A549 (cell line): ENCODE data around the gene SKIL. TPM values are rescaled to one million over a fixed set of nuclear protein-coding genes. Genes with fewer than 3 reads are reported as not detected.

Experiments used
- ATAC-seq, 2 experiments: fragments of 200-7000 bp in 1 of 2; fragments of >200 bp in 1 of 2; cut with Nextera tagmentation in 1 of 2; cut with Tn5 transposase in 1 of 2; 3 replicates each; pipeline versions ENCODE4 v1.8.0 to v1.9.1; 2018 to 2020; ENCODE audit warnings: mild to moderate bottlenecking in 1 of 2, moderate library complexity in 1 of 2
- CTCF ChIA-PET: fragments of 300-600 bp; sonication (Branson Sonifier 250); formaldehyde crosslinking; extraction: SDS; loops from one replicate; lab custom pipeline; 2021; ENCODE audit warnings: antibody characterized with exemption, inconsistent platforms; lab: Yijun Ruan, JAX
- POLR2A ChIA-PET: fragments of 350-600 bp; formaldehyde crosslinking; extraction: SDS; loops from one replicate; lab custom pipeline; 2021; ENCODE audit warnings: antibody characterized with exemption, inconsistent platforms; lab: Yijun Ruan, JAX
- DNase-seq, 2 experiments: peaks; one replicate each; pipeline versions ENCODE4 v3.0.0 to v3.0.0-alpha.2; 2011 to 2016; ENCODE audit warnings: low read depth in 1 of 2, low spot score in 1 of 2
- FAIRE-seq: peaks from 2 replicates; lab custom pipeline; 2011; peaks lifted over from hg19 to GRCh38; lab: Jason Lieb, UNC
- H3K27ac ChIP-seq, 2 experiments: fragments of >200 bp; sonication (Bioruptor Twin); formaldehyde crosslinking; 3 replicates each; pipeline ENCODE4 v1.5.1; 2016 to 2017
- H3K4me1 ChIP-seq: fragments of >200 bp; sonication (Bioruptor Twin); formaldehyde crosslinking; 3 replicates; pipeline ENCODE4 v1.6.1; 2016
- H3K4me2 ChIP-seq: fragments of >200 bp; sonication (Bioruptor Twin); formaldehyde crosslinking; 3 replicates; pipeline ENCODE4 v1.6.1; 2016
- H3K4me3 ChIP-seq: fragments of >200 bp; sonication (Bioruptor Twin); formaldehyde crosslinking; 3 replicates; pipeline ENCODE4 v1.5.1; 2016
- H3K9me3 ChIP-seq: fragments of >200 bp; sonication (Bioruptor Twin); formaldehyde crosslinking; 3 replicates; pipeline ENCODE4 v1.6.1; 2016
- BHLHE40 ChIP-seq: IDR thresholded peaks from 2 replicates; pipeline ENCODE4 v1.6.1; 2012; ENCODE audit warnings: low read depth, low read length, inconsistent platforms
- CEBPB ChIP-seq, 2 experiments: fragments of >200 bp in 1 of 2; sonication (Bioruptor Twin) in 1 of 2; formaldehyde crosslinking in 1 of 2; IDR thresholded peaks; 2 replicates each; pipeline ENCODE4 v1.6.1; 2012 to 2016
- CHD4 ChIP-seq: fragments of 200-600 bp; sonication (generic); IDR thresholded peaks from 2 replicates; pipeline ENCODE4 v1.6.1; 2016; ENCODE audit warnings: antibody characterized with exemption, mild to moderate bottlenecking, borderline replicate concordance
- CTCF ChIP-seq: fragments of >200 bp; sonication (Bioruptor Twin); formaldehyde crosslinking; IDR thresholded peaks from 3 replicates; pipeline ENCODE4 v1.5.1; 2016
- E2F6 ChIP-seq: IDR thresholded peaks from 2 replicates; pipeline ENCODE4 v1.6.1; 2012; ENCODE audit warnings: low read depth, borderline replicate concordance
- EHMT2 ChIP-seq: fragments of 200-600 bp; sonication (generic); IDR thresholded peaks from 2 replicates; pipeline ENCODE4 v1.6.1; 2016; ENCODE audit warnings: antibody characterized with exemption, low read depth, mild to moderate bottlenecking, moderate library complexity
- FOSB ChIP-seq: fragments of 250-450 bp; sonication (Bioruptor Pico); IDR thresholded peaks from 2 replicates; pipeline ENCODE4 v1.5.0; 2020; ENCODE audit warnings: mild to moderate bottlenecking, moderate library complexity
- FOXS1 ChIP-seq: fragments of 250-450 bp; sonication (Bioruptor Pico); IDR thresholded peaks from 2 replicates; pipeline ENCODE4 v1.5.0; 2020; ENCODE audit warnings: mild to moderate bottlenecking, moderate library complexity
- GATA3 ChIP-seq: IDR thresholded peaks from 2 replicates; pipeline ENCODE4 v1.6.1; 2012; ENCODE audit warnings: borderline replicate concordance
- JUN ChIP-seq, 2 experiments: fragments of >200 bp; sonication (Bioruptor Twin); formaldehyde crosslinking; IDR thresholded peaks; 2 replicates in 1 of 2; 3 replicates in 1 of 2; pipeline ENCODE4 v1.6.1; 2016 to 2017
- KDM1A ChIP-seq: fragments of 200-600 bp; sonication (generic); IDR thresholded peaks from 2 replicates; pipeline ENCODE4 v1.6.1; 2016; ENCODE audit warnings: low read depth, mild to moderate bottlenecking
- MAFK ChIP-seq: fragments of 450-650 bp; IDR thresholded peaks from 2 replicates; pipeline ENCODE4 v1.6.1; 2014; ENCODE audit not compliant: partially characterized antibody
- MAX ChIP-seq: IDR thresholded peaks from 2 replicates; pipeline ENCODE4 v1.6.1; 2012
- MAZ ChIP-seq: fragments of 150-350 bp; IDR thresholded peaks from 2 replicates; pipeline ENCODE4 v1.6.1; 2014; ENCODE audit warnings: antibody characterized with exemption, low read depth, low read length, borderline replicate concordance
- NPAS2 ChIP-seq: fragments of 250-450 bp; sonication (Bioruptor Pico); IDR thresholded peaks from 2 replicates; pipeline ENCODE4 v1.8.0; 2022; ENCODE audit warnings: mild to moderate bottlenecking, moderate library complexity, borderline replicate concordance
- NR3C1 ChIP-seq: fragments of >200 bp; sonication (Bioruptor Twin); formaldehyde crosslinking; IDR thresholded peaks from 3 replicates; pipeline ENCODE4 v1.6.1; 2017
- PBX3 ChIP-seq: IDR thresholded peaks from 2 replicates; pipeline ENCODE4 v1.6.1; 2012
- PHF8 ChIP-seq: fragments of 200-600 bp; sonication (generic); IDR thresholded peaks from 2 replicates; pipeline ENCODE4 v1.6.1; 2016; ENCODE audit warnings: low read depth, mild to moderate bottlenecking, antibody characterized with exemption, moderate library complexity, borderline replicate concordance
- POLR2A ChIP-seq: IDR thresholded peaks from 2 replicates; pipeline ENCODE4 v1.6.1; 2012; ENCODE audit warnings: mild to moderate bottlenecking, low read length
- RCOR1 ChIP-seq: fragments of 150-350 bp; IDR thresholded peaks from 2 replicates; pipeline ENCODE4 v1.6.1; 2014; ENCODE audit warnings: antibody characterized with exemption, low read length, low read depth
- RNF2 ChIP-seq: fragments of 200-600 bp; sonication (generic); IDR thresholded peaks from 2 replicates; pipeline ENCODE4 v1.6.1; 2016; ENCODE audit warnings: low read depth, mild to moderate bottlenecking, antibody characterized with exemption, moderate library complexity, borderline replicate concordance
- WGBS: methylation state at CpG from one replicate; pipeline ENCODE4 v1.1.6; 2017; ENCODE audit errors: missing lambda C conversion rate; 5-methylcytosine and 5-hydroxymethylcytosine counted together
- polyA plus RNA-seq, 4 experiments: library from polyadenylated mRNA; depleted of rRNA in 3 of 4; stranded (reverse); fragments of >200 nt; fragmentation: RNase III in 1 of 4; extraction: RNeasy Plus Mini Kit Qiagen cat#74134 plus additional on column Dnase treatment in 1 of 4; gene quantifications; 2 replicates in 3 of 4; 3 replicates in 1 of 4; pipeline ENCODE4 v1.2.3, GENCODE V29; 2011 to 2017

Gene SKIL
- polyA plus RNA-seq, 2 of the 4 experiments (the other 2 are of a cell fraction): 39.6 to 64.2 TPM

GRCh38 chr3:170309046-170309445 is 48.5 kb upstream of the SKIL start:
- POLR2A ChIA-PET: interaction anchor here (2.6 kb wide), 1 partner anchor 48 kb away, joined by 13 read pairs; the partner anchor contains the start of gene SKIL
- Histone ChIP-seq H3K4me3 (no peak overlapping the region), H3K4me2 (peak overlapping the region; percentile 54; the same call in 2 of the 3 replicates), H3K9me3 (no peaks in the 10 kb centered on the region), H3K27ac (0 out of 6 replicates have a peak overlapping the region, but pooled peaks have one; percentile 3 to 12), H3K4me1 (peaks cover 34% of the 10 kb centered on the region)
- 63% methylated on average over 1 of the region's 1 CpG for WGBS
- CTCF ChIA-PET: interaction anchor here (0.6 to 8.2 kb wide), 19 partner anchors 9 to 501 kb away, joined by 3 to 57 read pairs (median 4); partner anchors contain the start of gene SKIL
- TF ChIP-seq RNF2 (no peak), MAFK (no peak), PHF8 (no peak), EHMT2 (no peak), MAZ (no peak), PBX3 (no peak), E2F6 (no peak)
- DNase-seq (no peak), FAIRE-seq (no peak), ATAC-seq (no peak)

GRCh38 chr3:170317954-170318353 is 39.6 kb upstream of the SKIL start:
- no peak overlapping the region for H3K4me2 ChIP-seq
- H3K9me3 ChIP-seq: no peaks in the 10 kb centered on the region
- ATAC-seq (no peak), FAIRE-seq (no peak), DNase-seq (no peak)
- CTCF ChIA-PET: interaction anchor here (0.6 to 2.3 kb wide), 7 partner anchors 9 to 546 kb away, joined by 3 to 8 read pairs (median 5); partner anchors contain the start of gene SKIL
- 62% methylated on average over 3 of the region's 3 CpGs for WGBS
- POLR2A ChIA-PET: interaction anchor here (1.3 kb wide), 1 partner anchor 39 kb away, joined by 8 read pairs; no protein-coding TSS in a partner anchor
- TF ChIP-seq RCOR1: no peak
- no peak for TF ChIP-seq CHD4
- TF ChIP-seq NR3C1: no peak
- TF ChIP-seq FOXS1: no peak
- no peak for TF ChIP-seq RNF2
- no peak for TF ChIP-seq FOSB (CRISPR knock-in tag)
- TF ChIP-seq GATA3: no peak
- TF ChIP-seq CTCF: no peak
- TF ChIP-seq EHMT2: no peak
- TF ChIP-seq NPAS2 (CRISPR knock-in tag): no peak
- TF ChIP-seq POLR2A: no peak
- no peak for TF ChIP-seq KDM1A
- no peak for TF ChIP-seq JUN (IDR thresholded peaks at IDR 0.05)
- TF ChIP-seq MAX: no peak
- TF ChIP-seq E2F6: no peak
- TF ChIP-seq CEBPB (IDR thresholded peaks at IDR 0.05): no peak
- no peak for TF ChIP-seq BHLHE40
- H3K4me1 ChIP-seq: no peaks in the 10 kb centered on the region; the same call in 2 of the 3 replicates
- 0 out of 6 replicates have a peak overlapping the region, but pooled peaks of 1 of the 2 experiments have one; percentile 18 for H3K27ac ChIP-seq
- H3K4me3 ChIP-seq: no peak overlapping the region
